Ovary (tissue), 3 donors: Measurements from ENCODE around the gene MEI1.

Experiments
- CTCF ChIP-seq, 3 donors: fragments of 450-650 bp in 2 of 3; fragments of 200-600 bp in 1 of 3; IDR thresholded peaks; one replicate each; pipeline versions ENCODE4 v1.5.1 to v1.8.0; 2016 to 2022; ENCODE audit warnings: antibody characterized with exemption in 3 of 3, mild to moderate bottlenecking in 1 of 3
- POLR2A ChIP-seq: fragments of 450-650 bp; IDR thresholded peaks from one replicate; pipeline ENCODE4 v1.6.1; 2017; ENCODE audit warnings: antibody characterized with exemption, mild to moderate bottlenecking, moderate library complexity
- donor health status: DM: no; HTN: no; CAD: no.

GRCh38 chr22:41713004-41713403 lies 13.7 kb downstream of the MEI1 start:
- TF ChIP-seq POLR2A (no peak), CTCF (IDR thresholded peaks at IDR 0.05) (no peak)
